ENCODE data around the gene PIAS2.
"Not testable (repeated sequence)": the region's sequence is repeated elsewhere in the genome, so short reads cannot be mapped to it uniquely, and the experiment has no call there.

The PIAS2 gene

DNA sequence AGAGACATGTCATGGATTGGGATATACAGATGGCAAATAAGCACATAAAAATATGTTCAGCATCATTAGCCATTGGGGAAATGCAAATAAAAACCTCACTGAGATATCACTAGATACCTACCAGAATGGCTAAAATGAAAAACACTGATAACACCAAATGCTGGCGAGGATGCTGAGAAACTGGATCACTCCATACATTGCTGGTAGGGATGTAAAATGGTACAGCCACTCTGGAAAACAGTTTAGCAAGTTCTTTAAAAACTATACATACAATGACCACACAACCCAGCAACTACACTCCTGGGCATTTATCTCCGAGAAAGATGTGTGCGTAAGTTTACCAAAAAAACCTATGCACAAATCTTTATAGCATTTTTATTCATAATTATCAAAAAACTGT, 13.9 kb downstream of the PIAS2 start:
- no peak for DNase-seq

DNA sequence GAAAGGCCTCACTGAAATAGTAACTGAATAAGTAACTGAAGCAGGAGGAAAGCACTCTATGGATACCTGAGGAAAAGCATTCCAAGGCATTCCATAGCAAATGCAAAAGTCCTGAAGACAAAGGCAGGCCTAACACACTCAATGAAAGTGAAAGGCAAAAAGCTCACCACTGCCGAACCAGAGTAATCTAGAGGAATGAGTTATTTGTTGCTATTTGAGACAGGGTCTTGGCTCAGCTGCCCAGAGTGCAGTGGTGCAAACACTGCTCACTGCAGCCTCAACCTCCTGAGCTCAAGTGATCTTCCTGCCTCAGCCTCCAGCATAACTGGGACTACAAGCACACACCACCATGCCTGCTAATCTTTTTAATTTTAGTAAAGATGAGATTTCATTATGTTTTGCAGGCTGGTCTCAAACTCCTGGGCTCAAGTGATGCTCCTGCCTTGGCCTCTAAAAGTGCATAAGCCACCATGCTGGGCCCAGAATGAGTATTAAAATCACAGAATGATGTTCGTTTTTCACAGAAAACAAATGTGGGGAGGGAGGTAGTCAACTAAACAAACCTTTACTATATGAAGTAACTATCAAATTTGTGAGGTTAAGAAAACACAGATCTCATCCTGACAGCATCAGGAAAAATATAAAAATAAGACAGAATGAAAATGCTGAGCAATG, 17.9 kb downstream of the PIAS2 start:
- no peak for DNase-seq

GRCh38 chr18:46894124-46894523, 23.2 kb downstream of the PIAS2 start:
- no peak for DNase-seq

DNA sequence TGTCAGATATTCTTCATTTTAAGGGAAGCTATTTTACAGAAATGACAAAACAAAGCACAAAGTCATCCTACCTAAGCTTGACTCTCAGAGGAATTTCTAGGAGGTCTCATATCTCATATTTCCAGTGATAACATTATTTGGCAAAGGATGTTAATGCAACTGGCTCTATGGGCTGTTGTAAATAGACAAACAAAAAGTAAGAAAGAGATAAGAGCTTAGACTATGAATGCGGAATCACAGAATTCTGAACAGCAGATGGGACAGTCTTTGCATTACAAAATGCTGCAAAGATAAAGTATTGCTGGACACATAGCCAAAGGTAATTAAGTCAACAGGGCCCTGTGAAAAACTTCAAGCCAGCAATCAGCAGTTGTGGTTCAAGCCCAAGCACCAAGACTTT, 23.9 kb downstream of the PIAS2 start:
- DNase-seq = no peak

- DNase-seq = no peak
These were observed 24.5 kb downstream of the PIAS2 start for GRCh38 chr18:46892842-46893241.

GRCh38 chr18:46891742-46892214, 25.5 kb downstream of the PIAS2 start:
- no peak for DNase-seq

- DNase-seq = no peak
These were observed 28.3 kb downstream of the PIAS2 start for GRCh38 chr18:46888965-46889364.

DNA sequence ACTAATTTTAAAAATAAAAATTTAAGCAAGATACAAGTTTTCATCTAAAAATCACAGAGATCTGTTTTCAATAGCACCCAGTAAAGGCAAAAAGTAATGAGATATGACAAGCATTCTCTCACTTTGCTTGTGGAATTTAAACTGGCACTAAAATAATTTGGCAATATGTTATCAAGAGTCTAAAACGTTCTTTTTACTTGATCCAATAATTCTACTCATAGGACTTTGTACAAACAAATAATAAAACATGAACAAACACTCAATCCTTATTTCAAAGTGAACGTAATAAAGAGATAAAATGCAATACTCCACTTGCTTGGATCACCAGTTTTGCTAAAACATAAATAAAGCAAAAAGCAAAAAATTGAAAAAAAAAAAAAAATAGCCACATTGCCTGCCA, 30.4 kb downstream of the PIAS2 start:
- no peak for DNase-seq

GRCh38 chr18:46883180-46883579, 34.1 kb downstream of the PIAS2 start:
- no peak for DNase-seq

GRCh38 chr18:46877329-46877987, 39.8 kb downstream of the PIAS2 start:
- DNase-seq = no peak

DNA sequence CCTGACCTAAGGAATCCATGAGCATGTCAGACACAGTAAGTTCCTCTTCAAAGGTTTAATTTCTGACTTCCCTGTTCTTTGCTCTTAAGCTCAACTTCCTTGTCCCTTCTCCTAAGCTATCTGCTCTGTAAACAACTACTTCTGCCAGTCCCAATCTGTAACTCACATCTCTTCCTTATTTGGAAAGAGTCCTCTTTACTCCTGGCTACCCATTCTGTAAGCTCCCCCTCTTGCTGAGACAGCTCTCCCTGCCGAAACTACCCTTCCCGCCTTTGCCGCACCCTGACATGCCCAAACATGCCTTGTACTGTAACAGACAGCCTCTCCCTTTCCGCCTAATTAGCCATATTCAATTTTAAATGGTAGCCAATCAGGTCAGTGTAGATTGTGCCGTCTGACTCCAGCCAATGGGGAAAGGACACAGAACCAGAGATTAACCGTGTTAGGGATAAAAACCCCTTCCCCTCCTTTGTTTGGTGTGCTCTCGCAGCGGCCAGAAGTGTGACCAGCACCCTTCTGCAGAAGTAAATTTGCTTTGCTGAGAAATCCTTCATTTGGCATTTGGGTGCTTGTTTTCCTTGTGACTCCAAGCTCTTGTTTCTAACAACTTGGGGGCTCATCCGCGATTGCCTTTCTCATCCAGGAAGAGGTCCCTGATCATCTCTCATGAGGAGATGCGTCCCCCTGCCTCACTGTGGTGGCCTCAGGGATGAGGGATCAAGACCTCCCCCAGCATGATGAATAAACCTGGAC, 49.0 kb downstream of the PIAS2 start:
- no peak for DNase-seq

GRCh38 chr18:46867367-46868143, 49.8 kb downstream of the PIAS2 start:
- no peak for DNase-seq

GRCh38 chr18:46866523-46866922, 50.8 kb downstream of the PIAS2 start:
- DNase-seq = no peak

DNA sequence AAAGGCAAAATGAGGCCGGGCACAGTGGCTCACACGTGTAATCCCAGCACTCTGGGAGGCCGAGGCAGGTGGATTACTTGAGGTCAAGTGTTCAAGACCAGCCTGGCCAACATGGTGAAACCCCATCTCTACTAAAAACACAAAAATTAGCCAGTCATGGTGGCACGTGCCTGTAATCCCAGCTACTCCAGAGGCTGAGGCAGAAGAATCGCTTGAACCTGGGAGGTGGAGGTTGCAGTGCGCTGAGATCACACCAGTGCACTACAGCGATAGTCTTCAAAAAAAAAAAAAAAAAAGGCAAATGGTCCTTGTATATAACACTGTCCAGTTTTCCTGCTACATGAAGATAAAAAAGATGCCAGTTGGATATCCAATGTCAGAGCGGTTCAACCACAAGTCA, 52.1 kb downstream of the PIAS2 start:
- not testable (repeated sequence) for DNase-seq

- no peak for DNase-seq
These were observed 57.5 kb downstream of the PIAS2 start for GRCh38 chr18:46859855-46860254.

- DNase-seq = no peak
These were observed 59.0 kb downstream of the PIAS2 start for GRCh38 chr18:46858290-46858689.

- DNase-seq = no peak
These were observed 60.3 kb downstream of the PIAS2 start for GRCh38 chr18:46856973-46857372.

DNA sequence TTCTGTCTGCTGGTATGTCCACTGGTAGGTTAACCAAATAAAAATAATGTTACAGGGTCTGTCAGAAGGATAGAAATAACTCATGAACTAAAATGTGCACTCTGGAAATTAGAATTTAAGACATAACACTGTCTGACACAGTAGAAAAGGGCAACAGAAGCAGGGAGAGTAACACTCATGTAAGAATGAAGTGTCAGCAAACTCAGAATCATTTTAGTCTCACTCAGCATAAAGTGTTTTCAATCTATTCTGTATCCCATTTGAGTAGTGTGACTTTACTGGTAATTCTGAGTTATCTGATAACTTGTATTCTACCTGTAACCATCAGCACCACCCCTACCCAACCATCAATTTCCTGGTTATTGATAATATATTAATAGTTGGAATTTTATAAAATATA, 68.3 kb downstream of the PIAS2 start:
- DNase-seq = no peak

GRCh38 chr18:46843372-46843771, 73.9 kb downstream of the PIAS2 start:
- DNase-seq = no peak

DNA sequence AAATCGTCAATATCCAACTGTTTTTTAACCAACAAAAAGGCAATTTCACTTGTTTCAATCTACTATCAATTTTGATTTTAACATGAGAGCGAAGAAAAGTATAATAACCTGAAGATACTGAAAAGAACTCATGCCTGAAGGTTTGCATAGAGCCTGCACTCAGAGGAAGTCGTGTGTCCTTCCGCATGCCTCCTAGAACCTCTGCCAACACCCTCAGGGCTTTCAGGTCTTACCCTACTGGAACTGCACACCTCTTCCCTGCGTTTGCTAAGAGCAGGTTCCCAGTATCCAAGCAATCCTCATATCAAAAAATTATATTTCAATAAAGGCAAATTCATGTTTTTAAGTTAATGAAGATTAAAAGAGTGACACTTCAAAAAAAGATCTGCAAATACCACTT, 74.7 kb downstream of the PIAS2 start:
- no peak for DNase-seq

- no peak for DNase-seq
These were observed 83.4 kb downstream of the PIAS2 start for GRCh38 chr18:46833899-46834298.

- DNase-seq = no peak
These were observed 84.5 kb downstream of the PIAS2 start for GRCh38 chr18:46832849-46833248.

DNA sequence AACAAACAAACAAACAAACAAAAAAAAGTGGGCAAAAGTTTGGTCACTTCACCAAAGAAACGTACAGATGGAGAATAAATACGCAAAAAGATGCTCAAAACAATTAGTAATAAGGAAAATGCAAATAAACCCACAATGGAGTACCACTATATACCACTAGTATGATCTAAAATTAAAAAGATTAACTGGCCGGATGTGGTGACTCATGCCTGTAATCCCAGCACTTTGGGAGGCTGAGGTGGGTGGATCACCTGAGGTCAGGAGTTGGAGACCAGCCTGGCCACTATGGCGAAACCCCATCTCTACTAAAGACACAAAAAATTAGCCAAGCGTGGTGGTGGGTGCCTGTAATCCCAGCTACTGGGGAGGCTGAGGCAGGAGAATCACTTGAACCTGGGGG, 84.9 kb downstream of the PIAS2 start:
- DNase-seq = not testable (repeated sequence)

Measured in CD4-positive, alpha-beta T cell treated with Interleukin-4 for 4 hours (primary cell).